HEK293 (cell line): ENCODE results near the gene CENPS.

Experiments
- BCL11A ChIP-seq: fragments of 450-650 bp; formaldehyde crosslinking; IDR thresholded peaks from 2 replicates; pipeline ENCODE4 v1.5.1; 2016; ENCODE audit warnings: low read depth, missing biosample characterization, missing genetic modification characterization
- KLF16 ChIP-seq: fragments of 450-650 bp; formaldehyde crosslinking; IDR thresholded peaks from 2 replicates; pipeline ENCODE4 v1.5.1; 2017; ENCODE audit warnings: missing biosample characterization, missing genetic modification characterization
- OVOL3 ChIP-seq: fragments of 450-650 bp; formaldehyde crosslinking; IDR thresholded peaks from 2 replicates; pipeline ENCODE4 v1.5.1; 2016; ENCODE audit warnings: missing biosample characterization, missing genetic modification characterization
- ZBTB7A ChIP-seq: fragments of 450-650 bp; formaldehyde crosslinking; IDR thresholded peaks from 2 replicates; pipeline ENCODE4 v1.5.1; 2016; ENCODE audit warnings: low read depth, missing biosample characterization, missing genetic modification characterization
- ZNF214 ChIP-seq: fragments of 450-650 bp; formaldehyde crosslinking; IDR thresholded peaks from 2 replicates; pipeline ENCODE4 v1.5.1; 2017; ENCODE audit warnings: missing biosample characterization, mild to moderate bottlenecking, missing genetic modification characterization, borderline replicate concordance
- ZNF292 ChIP-seq: fragments of 450-650 bp; formaldehyde crosslinking; IDR thresholded peaks from 2 replicates; pipeline ENCODE4 v1.5.1; 2016; ENCODE audit warnings: low read depth, missing biosample characterization, missing genetic modification characterization, borderline replicate concordance
- ZNF624 ChIP-seq: fragments of 450-650 bp; formaldehyde crosslinking; IDR thresholded peaks from 2 replicates; pipeline ENCODE4 v1.5.1; 2017; ENCODE audit warnings: missing biosample characterization, missing genetic modification characterization
- ZNF792 ChIP-seq: fragments of 450-650 bp; formaldehyde crosslinking; IDR thresholded peaks from 2 replicates; pipeline ENCODE4 v1.5.1; 2016; ENCODE audit warnings: missing biosample characterization, missing genetic modification characterization
- TF ChIP-seq, protein P1 (sequence below): fragments of 450-650 bp; formaldehyde crosslinking; IDR thresholded peaks from 2 replicates; pipeline ENCODE4 v1.5.1; 2016; ENCODE audit warnings: missing biosample characterization, missing genetic modification characterization
- TF ChIP-seq, protein P2 (sequence below): fragments of 450-650 bp; formaldehyde crosslinking; IDR thresholded peaks from 2 replicates; pipeline ENCODE4 v1.5.1; 2016; ENCODE audit warnings: missing biosample characterization, missing genetic modification characterization
- TF ChIP-seq, protein P3 (sequence below): fragments of 450-650 bp; formaldehyde crosslinking; IDR thresholded peaks from 2 replicates; pipeline ENCODE4 v1.5.1; 2016; ENCODE audit warnings: missing biosample characterization, missing genetic modification characterization
- TF ChIP-seq, protein P4 (sequence below): fragments of 450-650 bp; formaldehyde crosslinking; IDR thresholded peaks from 2 replicates; pipeline ENCODE4 v1.5.1; 2016; ENCODE audit warnings: missing biosample characterization, missing genetic modification characterization, low read depth
- TF ChIP-seq, protein P5 (sequence below): fragments of 450-650 bp; formaldehyde crosslinking; IDR thresholded peaks from 2 replicates; pipeline ENCODE4 v1.5.1; 2016; ENCODE audit warnings: missing biosample characterization, missing genetic modification characterization

DNA sequence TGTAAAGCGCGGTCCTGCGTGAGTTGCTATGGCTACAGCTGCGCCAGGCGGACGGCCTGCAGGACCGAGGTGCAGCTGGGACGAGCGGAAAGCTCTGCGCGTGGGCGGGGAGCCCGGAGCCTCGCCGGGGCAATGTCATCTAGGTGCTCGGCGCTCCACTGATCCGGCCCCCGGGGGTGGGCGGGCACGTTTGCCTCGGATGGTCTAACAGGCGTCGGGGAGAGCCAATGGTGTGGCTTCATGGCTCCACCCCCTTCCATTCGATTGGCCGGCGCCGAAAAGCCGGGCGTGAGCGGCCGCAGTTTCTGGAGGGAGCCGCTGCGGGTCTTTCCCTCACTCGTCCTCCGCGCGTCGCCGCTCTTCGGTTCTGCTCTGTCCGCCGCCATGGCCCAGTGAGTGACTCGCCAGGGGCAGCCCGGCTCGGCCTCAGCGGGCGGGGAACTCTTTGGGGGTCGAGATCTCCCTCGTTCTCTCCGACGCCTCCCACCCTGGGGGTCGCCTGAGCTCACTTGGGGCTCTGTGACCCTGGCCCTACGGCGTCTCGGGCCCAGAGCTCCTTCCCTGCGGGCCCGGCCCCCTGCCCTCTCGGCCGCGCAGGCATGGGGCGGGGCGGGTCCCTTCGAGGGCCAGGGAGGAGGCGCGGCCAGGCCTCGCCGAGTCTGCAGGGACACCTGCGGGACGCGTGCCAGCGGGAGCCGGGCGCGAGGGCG lies 31.3 kb upstream of the CENPS start, which contains the start of gene PGD:
- TF ChIP-seq, protein P1, sequence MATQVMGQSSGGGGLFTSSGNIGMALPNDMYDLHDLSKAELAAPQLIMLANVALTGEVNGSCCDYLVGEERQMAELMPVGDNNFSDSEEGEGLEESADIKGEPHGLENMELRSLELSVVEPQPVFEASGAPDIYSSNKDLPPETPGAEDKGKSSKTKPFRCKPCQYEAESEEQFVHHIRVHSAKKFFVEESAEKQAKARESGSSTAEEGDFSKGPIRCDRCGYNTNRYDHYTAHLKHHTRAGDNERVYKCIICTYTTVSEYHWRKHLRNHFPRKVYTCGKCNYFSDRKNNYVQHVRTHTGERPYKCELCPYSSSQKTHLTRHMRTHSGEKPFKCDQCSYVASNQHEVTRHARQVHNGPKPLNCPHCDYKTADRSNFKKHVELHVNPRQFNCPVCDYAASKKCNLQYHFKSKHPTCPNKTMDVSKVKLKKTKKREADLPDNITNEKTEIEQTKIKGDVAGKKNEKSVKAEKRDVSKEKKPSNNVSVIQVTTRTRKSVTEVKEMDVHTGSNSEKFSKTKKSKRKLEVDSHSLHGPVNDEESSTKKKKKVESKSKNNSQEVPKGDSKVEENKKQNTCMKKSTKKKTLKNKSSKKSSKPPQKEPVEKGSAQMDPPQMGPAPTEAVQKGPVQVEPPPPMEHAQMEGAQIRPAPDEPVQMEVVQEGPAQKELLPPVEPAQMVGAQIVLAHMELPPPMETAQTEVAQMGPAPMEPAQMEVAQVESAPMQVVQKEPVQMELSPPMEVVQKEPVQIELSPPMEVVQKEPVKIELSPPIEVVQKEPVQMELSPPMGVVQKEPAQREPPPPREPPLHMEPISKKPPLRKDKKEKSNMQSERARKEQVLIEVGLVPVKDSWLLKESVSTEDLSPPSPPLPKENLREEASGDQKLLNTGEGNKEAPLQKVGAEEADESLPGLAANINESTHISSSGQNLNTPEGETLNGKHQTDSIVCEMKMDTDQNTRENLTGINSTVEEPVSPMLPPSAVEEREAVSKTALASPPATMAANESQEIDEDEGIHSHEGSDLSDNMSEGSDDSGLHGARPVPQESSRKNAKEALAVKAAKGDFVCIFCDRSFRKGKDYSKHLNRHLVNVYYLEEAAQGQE (tag by site-specific recombination): no peak
- TF ChIP-seq ZNF214 (tag by site-specific recombination) (no peak), ZBTB7A (peak; percentile 33; the same call in 1 of the 2 replicates), KLF16 (peak; percentile 93), ZNF292 (no peak), OVOL3 (tag by site-specific recombination) (peak; percentile 19; the same call in 1 of the 2 replicates), ZNF792 (tag by site-specific recombination) (peak; percentile 55; the same call in 1 of the 2 replicates), BCL11A (no peak; the same call in 1 of the 2 replicates), ZNF624 (tag by site-specific recombination) (no peak)
- TF ChIP-seq, protein P2, sequence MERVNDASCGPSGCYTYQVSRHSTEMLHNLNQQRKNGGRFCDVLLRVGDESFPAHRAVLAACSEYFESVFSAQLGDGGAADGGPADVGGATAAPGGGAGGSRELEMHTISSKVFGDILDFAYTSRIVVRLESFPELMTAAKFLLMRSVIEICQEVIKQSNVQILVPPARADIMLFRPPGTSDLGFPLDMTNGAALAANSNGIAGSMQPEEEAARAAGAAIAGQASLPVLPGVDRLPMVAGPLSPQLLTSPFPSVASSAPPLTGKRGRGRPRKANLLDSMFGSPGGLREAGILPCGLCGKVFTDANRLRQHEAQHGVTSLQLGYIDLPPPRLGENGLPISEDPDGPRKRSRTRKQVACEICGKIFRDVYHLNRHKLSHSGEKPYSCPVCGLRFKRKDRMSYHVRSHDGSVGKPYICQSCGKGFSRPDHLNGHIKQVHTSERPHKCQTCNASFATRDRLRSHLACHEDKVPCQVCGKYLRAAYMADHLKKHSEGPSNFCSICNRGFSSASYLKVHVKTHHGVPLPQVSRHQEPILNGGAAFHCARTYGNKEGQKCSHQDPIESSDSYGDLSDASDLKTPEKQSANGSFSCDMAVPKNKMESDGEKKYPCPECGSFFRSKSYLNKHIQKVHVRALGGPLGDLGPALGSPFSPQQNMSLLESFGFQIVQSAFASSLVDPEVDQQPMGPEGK (tag by site-specific recombination): peak; percentile 98
- TF ChIP-seq, protein P3, sequence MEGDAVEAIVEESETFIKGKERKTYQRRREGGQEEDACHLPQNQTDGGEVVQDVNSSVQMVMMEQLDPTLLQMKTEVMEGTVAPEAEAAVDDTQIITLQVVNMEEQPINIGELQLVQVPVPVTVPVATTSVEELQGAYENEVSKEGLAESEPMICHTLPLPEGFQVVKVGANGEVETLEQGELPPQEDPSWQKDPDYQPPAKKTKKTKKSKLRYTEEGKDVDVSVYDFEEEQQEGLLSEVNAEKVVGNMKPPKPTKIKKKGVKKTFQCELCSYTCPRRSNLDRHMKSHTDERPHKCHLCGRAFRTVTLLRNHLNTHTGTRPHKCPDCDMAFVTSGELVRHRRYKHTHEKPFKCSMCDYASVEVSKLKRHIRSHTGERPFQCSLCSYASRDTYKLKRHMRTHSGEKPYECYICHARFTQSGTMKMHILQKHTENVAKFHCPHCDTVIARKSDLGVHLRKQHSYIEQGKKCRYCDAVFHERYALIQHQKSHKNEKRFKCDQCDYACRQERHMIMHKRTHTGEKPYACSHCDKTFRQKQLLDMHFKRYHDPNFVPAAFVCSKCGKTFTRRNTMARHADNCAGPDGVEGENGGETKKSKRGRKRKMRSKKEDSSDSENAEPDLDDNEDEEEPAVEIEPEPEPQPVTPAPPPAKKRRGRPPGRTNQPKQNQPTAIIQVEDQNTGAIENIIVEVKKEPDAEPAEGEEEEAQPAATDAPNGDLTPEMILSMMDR (tag by site-specific recombination): peak; percentile 82
- TF ChIP-seq, protein P4, sequence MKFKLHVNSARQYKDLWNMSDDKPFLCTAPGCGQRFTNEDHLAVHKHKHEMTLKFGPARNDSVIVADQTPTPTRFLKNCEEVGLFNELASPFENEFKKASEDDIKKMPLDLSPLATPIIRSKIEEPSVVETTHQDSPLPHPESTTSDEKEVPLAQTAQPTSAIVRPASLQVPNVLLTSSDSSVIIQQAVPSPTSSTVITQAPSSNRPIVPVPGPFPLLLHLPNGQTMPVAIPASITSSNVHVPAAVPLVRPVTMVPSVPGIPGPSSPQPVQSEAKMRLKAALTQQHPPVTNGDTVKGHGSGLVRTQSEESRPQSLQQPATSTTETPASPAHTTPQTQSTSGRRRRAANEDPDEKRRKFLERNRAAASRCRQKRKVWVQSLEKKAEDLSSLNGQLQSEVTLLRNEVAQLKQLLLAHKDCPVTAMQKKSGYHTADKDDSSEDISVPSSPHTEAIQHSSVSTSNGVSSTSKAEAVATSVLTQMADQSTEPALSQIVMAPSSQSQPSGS (tag by site-specific recombination): 0 out of 2 replicates have a peak, but pooled peaks have one; percentile 4
- TF ChIP-seq, protein P5, sequence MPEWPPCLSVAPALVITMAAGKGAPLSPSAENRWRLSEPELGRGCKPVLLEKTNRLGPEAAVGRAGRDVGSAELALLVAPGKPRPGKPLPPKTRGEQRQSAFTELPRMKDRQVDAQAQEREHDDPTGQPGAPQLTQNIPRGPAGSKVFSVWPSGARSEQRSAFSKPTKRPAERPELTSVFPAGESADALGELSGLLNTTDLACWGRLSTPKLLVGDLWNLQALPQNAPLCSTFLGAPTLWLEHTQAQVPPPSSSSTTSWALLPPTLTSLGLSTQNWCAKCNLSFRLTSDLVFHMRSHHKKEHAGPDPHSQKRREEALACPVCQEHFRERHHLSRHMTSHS: no peak
